ENCODE measurements around the gene DNAI7. TPM values are rescaled to one million over a fixed set of nuclear protein-coding genes. Genes with fewer than 3 reads are reported as not detected.

The DNAI7 gene
- polyA plus RNA-seq, 3 donors: not detected

DNA sequence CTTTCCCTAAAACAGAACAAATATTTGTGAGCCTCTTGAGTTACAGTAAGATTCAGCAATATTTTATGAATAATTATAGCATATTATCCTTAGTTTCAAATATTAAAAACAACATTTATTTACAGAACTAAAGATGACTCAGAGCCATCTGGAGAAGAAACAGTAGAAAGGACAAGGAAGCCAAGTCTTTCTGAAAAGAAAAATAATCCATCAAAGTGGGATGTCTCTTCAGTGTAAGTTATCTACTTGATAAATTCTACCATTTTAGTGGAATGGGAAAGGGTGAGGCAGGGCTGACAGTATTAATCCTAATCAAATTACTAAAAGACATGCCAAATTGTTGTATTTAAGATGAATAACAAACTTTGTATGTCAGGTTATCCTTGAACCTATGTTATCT is 88.1 kb downstream of the DNAI7 start:
- H3K4me1 Mint-ChIP-seq: peaks cover 5% of the 10 kb centered on the region
- TF ChIP-seq, protein P1, sequence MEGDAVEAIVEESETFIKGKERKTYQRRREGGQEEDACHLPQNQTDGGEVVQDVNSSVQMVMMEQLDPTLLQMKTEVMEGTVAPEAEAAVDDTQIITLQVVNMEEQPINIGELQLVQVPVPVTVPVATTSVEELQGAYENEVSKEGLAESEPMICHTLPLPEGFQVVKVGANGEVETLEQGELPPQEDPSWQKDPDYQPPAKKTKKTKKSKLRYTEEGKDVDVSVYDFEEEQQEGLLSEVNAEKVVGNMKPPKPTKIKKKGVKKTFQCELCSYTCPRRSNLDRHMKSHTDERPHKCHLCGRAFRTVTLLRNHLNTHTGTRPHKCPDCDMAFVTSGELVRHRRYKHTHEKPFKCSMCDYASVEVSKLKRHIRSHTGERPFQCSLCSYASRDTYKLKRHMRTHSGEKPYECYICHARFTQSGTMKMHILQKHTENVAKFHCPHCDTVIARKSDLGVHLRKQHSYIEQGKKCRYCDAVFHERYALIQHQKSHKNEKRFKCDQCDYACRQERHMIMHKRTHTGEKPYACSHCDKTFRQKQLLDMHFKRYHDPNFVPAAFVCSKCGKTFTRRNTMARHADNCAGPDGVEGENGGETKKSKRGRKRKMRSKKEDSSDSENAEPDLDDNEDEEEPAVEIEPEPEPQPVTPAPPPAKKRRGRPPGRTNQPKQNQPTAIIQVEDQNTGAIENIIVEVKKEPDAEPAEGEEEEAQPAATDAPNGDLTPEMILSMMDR (IDR thresholded peaks at IDR 0.05): no peak
- no peak overlapping the region for H3K4me2 ChIP-seq (replicated peaks; ENCODE audit: extremely low read depth, low read length, poor library complexity, severe bottlenecking)
- no peak overlapping the region for H3K4me3 ChIP-seq (replicated peaks in 1 of 3; ENCODE audit: low read depth in 2 of 3, low read length in 3 of 3)
- no peak for DNase-seq
- H3K9me3 ChIP-seq (replicated peaks in 1 of 2; ENCODE audit: control insufficient read depth in 1 of 2, insufficient read depth in 1 of 2, low read length in 2 of 2): no peaks in the 10 kb centered on the region
- no peak overlapping the region for H3K27ac ChIP-seq (ENCODE audit: low read depth in 1 of 2, low read length in 2 of 2)
- H3K79me2 ChIP-seq (ENCODE audit: insufficient read depth, low read length): no peaks in the 10 kb centered on the region
- intact Hi-C loops (cut with micrococcal nuclease): no loop called here
- no peak overlapping the region for H3K27ac Mint-ChIP-seq
- no peaks in the 10 kb centered on the region for H4K20me1 ChIP-seq (ENCODE audit: insufficient read depth, low read length)
- H3K36me3 Mint-ChIP-seq: peaks cover 62 to 71% of the 10 kb centered on the region in 2 donors
- H3K27me3 ChIP-seq (ENCODE audit: control insufficient read depth in 2 of 2, insufficient read depth in 2 of 2, low read length in 2 of 2): no peaks in the 10 kb centered on the region
- H3K4me3 Mint-ChIP-seq: no peak overlapping the region
- H2AFZ ChIP-seq (ENCODE audit: insufficient read depth, low read depth, low read length, poor library complexity, severe bottlenecking): no peak overlapping the region
- H3K9ac ChIP-seq (ENCODE audit: insufficient read depth, low read length, poor library complexity, severe bottlenecking): no peak overlapping the region
- H3K27me3 Mint-ChIP-seq (ENCODE audit: low read depth in 3 of 3): no peaks in the 10 kb centered on the region
- H3K4me1 ChIP-seq (ENCODE audit: control insufficient read depth in 1 of 2, insufficient read depth in 2 of 2, low read length in 2 of 2): peaks cover 0 to 7% of the 10 kb centered on the region in 2 donors
- H3K9me3 Mint-ChIP-seq: peaks cover 0 to 2% (median 0%) of the 10 kb centered on the region in 7 donors
- peaks cover 72 to 78% of the 10 kb centered on the region in 2 donors for H3K36me3 ChIP-seq (replicated peaks in 1 of 2; ENCODE audit: control insufficient read depth in 1 of 2, insufficient read depth in 2 of 2, low read length in 2 of 2)

DNA sequence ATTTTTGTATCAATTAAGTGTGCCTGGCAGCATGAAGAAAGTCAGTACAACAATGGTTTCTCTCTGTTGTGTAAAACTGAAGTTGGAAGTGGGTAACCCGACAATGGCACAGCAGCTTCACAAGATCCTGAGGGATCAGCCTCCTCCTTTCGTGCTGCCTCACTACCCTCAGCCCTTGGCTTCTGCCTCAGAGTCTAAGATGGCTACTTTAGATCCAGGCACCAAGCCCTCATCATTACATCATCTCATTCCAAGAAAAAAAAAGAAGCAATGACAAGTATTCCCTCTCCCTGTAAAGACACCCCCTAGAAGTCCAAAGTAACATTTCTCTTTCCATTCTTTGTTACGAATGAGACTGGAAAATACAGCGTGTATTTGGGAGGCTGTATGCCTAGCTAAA is 92.6 kb downstream of the DNAI7 start:
- intact Hi-C loops (cut with micrococcal nuclease): no loop called here
- Mint-ChIP-seq H3K4me1 (peaks cover 12% of the 10 kb centered on the region), H3K4me3 (no peak overlapping the region), H3K9me3 (no peaks in the 10 kb centered on the region), H3K27ac (no peak overlapping the region), H3K27me3 (ENCODE audit: low read depth in 3 of 3) (no peaks in the 10 kb centered on the region), H3K36me3 (peaks cover 50 to 58% of the 10 kb centered on the region in 2 donors)
- H3K4me1 ChIP-seq (ENCODE audit: control insufficient read depth in 1 of 2, insufficient read depth in 2 of 2, low read length in 2 of 2): peaks cover 10 to 14% of the 10 kb centered on the region in 2 donors
- H3K27me3 ChIP-seq (ENCODE audit: control insufficient read depth in 2 of 2, insufficient read depth in 2 of 2, low read length in 2 of 2): no peaks in the 10 kb centered on the region
- TF ChIP-seq, protein P1 (IDR thresholded peaks at IDR 0.05): no peak
- no peak overlapping the region for H3K4me2 ChIP-seq (replicated peaks; ENCODE audit: extremely low read depth, low read length, poor library complexity, severe bottlenecking)
- H3K79me2 ChIP-seq (ENCODE audit: insufficient read depth, low read length): no peaks in the 10 kb centered on the region
- peaks cover 75 to 91% of the 10 kb centered on the region in 2 donors for H3K36me3 ChIP-seq (replicated peaks in 1 of 2; ENCODE audit: control insufficient read depth in 1 of 2, insufficient read depth in 2 of 2, low read length in 2 of 2)
- no peak for DNase-seq
- H3K27ac ChIP-seq (ENCODE audit: low read depth in 1 of 2, low read length in 2 of 2): no peak overlapping the region
- no peaks in the 10 kb centered on the region for H3K9me3 ChIP-seq (replicated peaks in 1 of 2; ENCODE audit: control insufficient read depth in 1 of 2, insufficient read depth in 1 of 2, low read length in 2 of 2)
- H4K20me1 ChIP-seq (ENCODE audit: insufficient read depth, low read length): peaks cover 23% of the 10 kb centered on the region
- no CpG with 5 or more reads among the region's 4 CpGs for whole genome bisulfite sequencing (ENCODE audit: insufficient coverage)
- H3K9ac ChIP-seq (ENCODE audit: insufficient read depth, low read length, poor library complexity, severe bottlenecking): no peak overlapping the region
- no peak overlapping the region for H3K4me3 ChIP-seq (replicated peaks in 1 of 3; ENCODE audit: low read depth in 2 of 3, low read length in 3 of 3)
- H2AFZ ChIP-seq (ENCODE audit: insufficient read depth, low read depth, low read length, poor library complexity, severe bottlenecking): no peak overlapping the region

Data from CD14-positive monocyte (primary cell).